Aorta (tissue), 5 donors: ENCODE measurements around the gene RRAS2. TPM values are rescaled to one million over a fixed set of nuclear protein-coding genes. Genes with fewer than 3 reads are reported as not detected.
"Not testable (repeated sequence)": the region's sequence is repeated elsewhere in the genome, so short reads cannot be mapped to it uniquely, and the experiment has no call there.

Experiments used
- ATAC-seq: fragments of 200-7000 bp; cut with Tn5 transposase; one replicate; pipeline ENCODE4 v1.9.1; 2022; ENCODE audit warnings: moderate library complexity; ENCODE audit not compliant: low FRiP score
- DNase-seq, 2 donors: peaks; one replicate each; pipeline ENCODE4 v3.0.0-alpha.2; 2020
- H3K27ac ChIP-seq, 2 donors: one replicate each; pipeline ENCODE4 v1.5.1; 2013; ENCODE audit warnings: low read length in 2 of 2, mild to moderate bottlenecking in 2 of 2, moderate library complexity in 2 of 2, control low read depth in 1 of 2, inconsistent platforms in 1 of 2, low read depth in 1 of 2
- H3K27me3 ChIP-seq, 2 donors: one replicate each; pipeline ENCODE4 v1.6.1; 2013; ENCODE audit warnings: control low read depth in 1 of 2, low read length in 1 of 2, mild to moderate bottlenecking in 1 of 2, moderate library complexity in 1 of 2; ENCODE audit not compliant: insufficient read depth in 2 of 2, control insufficient read depth in 1 of 2
- H3K36me3 ChIP-seq, 2 donors: one replicate each; pipeline ENCODE4 v1.6.1; 2013; ENCODE audit warnings: control low read depth in 1 of 2, low read length in 1 of 2, mild to moderate bottlenecking in 1 of 2; ENCODE audit not compliant: insufficient read depth in 2 of 2, control insufficient read depth in 1 of 2
- H3K4me1 ChIP-seq, 2 donors: one replicate each; pipeline ENCODE4 v1.6.1; 2013; ENCODE audit warnings: low read length in 2 of 2, control low read depth in 1 of 2, mild to moderate bottlenecking in 1 of 2, moderate library complexity in 1 of 2; ENCODE audit not compliant: insufficient read depth in 2 of 2, control insufficient read depth in 1 of 2
- H3K4me3 ChIP-seq, 2 donors: one replicate each; pipeline ENCODE4 v1.5.1; 2013; ENCODE audit warnings: low read length in 2 of 2, control low read depth in 1 of 2, mild to moderate bottlenecking in 1 of 2
- H3K9me3 ChIP-seq: one replicate; pipeline ENCODE4 v1.6.1; 2013; ENCODE audit warnings: mild to moderate bottlenecking, low read length; ENCODE audit not compliant: control insufficient read depth
- WGBS, 2 donors: extraction: QIAGEN DNeasy Blood & Tissue Kit; methylation state at CpG; one replicate each; pipeline ENCODE4 v1.1.7; 2013; 5-methylcytosine and 5-hydroxymethylcytosine counted together
- intact Hi-C, 2 donors: fragments of 100-400 bp; cut with DNase I; formaldehyde crosslinking; loops; one replicate each; pipeline versions ENCODE4 v1.14.2 to v1.15.0; 2022
- polyA plus RNA-seq, 2 donors: library from polyadenylated mRNA; stranded (reverse); fragments of 200-250 nt; gene quantifications; one replicate each; pipeline ENCODE4 v1.2.3, GENCODE V29; 2013
- total RNA-seq, 2 donors: library from RNA; stranded (reverse); fragmentation: NEBNext Ultra II Directional; extraction: Animal tissue kit (Norgen Biotek cat#: 25700); gene quantifications; one replicate each; pipeline ENCODE4 v1.2.1, GENCODE V29; 2021
- donor health status: healthy with polysubstance abuse.
- donor health status: Bipolar disorder and iron deficiency.
- donor health status: DM: no; HTN: no; CAD: no.
- donor health status: DM: no; HTN: no; CAD: no.
- donor health status: DM: yes; HTN: yes; CAD: no.

RRAS2 gene
- total and polyA plus RNA-seq, 4 donors: 18.0 to 46.7 (median 27.9) TPM

GRCh38 chr11:14300661-14301304 lies 58.2 kb downstream of the RRAS2 start:
- H3K4me3 ChIP-seq: no peak overlapping the region
- no peak overlapping the region for H3K27ac ChIP-seq
- H3K27me3 ChIP-seq: no peaks in the 10 kb centered on the region
- peak; percentile 92 for ATAC-seq
- H3K4me1 ChIP-seq: no peaks in the 10 kb centered on the region
- no peaks in the 10 kb centered on the region for H3K36me3 ChIP-seq
- 25 to 28% methylated on average over 6 of the region's 6 CpGs for WGBS, 2 donors
- intact Hi-C loops: loop anchor here (2.0 to 5.0 kb wide), 3 partner anchors 57 to 154 kb away; partner anchors contain the start of gene RRAS2 (in 1 of the 2)
- peak in 1 of 2 donors; percentile 48 for DNase-seq
- no peaks in the 10 kb centered on the region for H3K9me3 ChIP-seq

GRCh38 chr11:14299921-14300320 lies 59.1 kb downstream of the RRAS2 start:
- DNase-seq (no peak), ATAC-seq (no peak)
- 30 to 52% methylated on average over 1 of the region's 1 CpG for WGBS, 2 donors
- H3K9me3 ChIP-seq: no peaks in the 10 kb centered on the region
- H3K4me3 ChIP-seq: no peak overlapping the region
- H3K4me1 ChIP-seq: no peaks in the 10 kb centered on the region
- H3K27me3 ChIP-seq: no peaks in the 10 kb centered on the region
- intact Hi-C loops: loop anchor here (2.0 to 10.0 kb wide), 4 partner anchors 57 to 595 kb away; partner anchors contain the start of genes CYP2R1 (in 1 of the 2) and RRAS2 (in 1 of the 2)
- H3K27ac ChIP-seq: no peak overlapping the region
- no peaks in the 10 kb centered on the region for H3K36me3 ChIP-seq

GRCh38 chr11:14290422-14290821 lies 68.6 kb downstream of the RRAS2 start:
- H3K9me3 ChIP-seq: no peaks in the 10 kb centered on the region
- no peak overlapping the region for H3K4me3 ChIP-seq
- no peaks in the 10 kb centered on the region for H3K27me3 ChIP-seq
- WGBS, 2 donors: 92 to 94% methylated on average over 3 of the region's 3 CpGs
- no peak for DNase-seq
- no peaks in the 10 kb centered on the region for H3K4me1 ChIP-seq
- no peak for ATAC-seq
- intact Hi-C loops: loop anchor here in 1 of 2 donors (10.0 kb wide), 1 partner anchor 604 kb away; the partner anchor contains the start of gene CYP2R1
- H3K36me3 ChIP-seq: no peaks in the 10 kb centered on the region
- H3K27ac ChIP-seq: no peak overlapping the region

- H3K36me3 ChIP-seq: no peaks in the 10 kb centered on the region
- H3K27ac ChIP-seq: peak overlapping the region; percentile 36 to 94
- 21 to 22% methylated on average over 2 of the region's 2 CpGs for WGBS, 2 donors
Measured at GRCh38 chr11:14288189-14288935, 70.6 kb downstream of the RRAS2 start.

GRCh38 chr11:14278869-14279268 lies 80.1 kb downstream of the RRAS2 start:
- ATAC-seq, intact Hi-C loops, H3K4me3 ChIP-seq, H3K36me3 ChIP-seq, H3K27me3 ChIP-seq, H3K9me3 ChIP-seq, H3K27ac ChIP-seq, H3K4me1 ChIP-seq, DNase-seq: not testable (repeated sequence)
- no CpG with 5 or more reads among the region's 1 CpG for WGBS, 2 donors

More at GRCh38 chr11:14288189-14288935, 70.6 kb downstream of the RRAS2 start:
- H3K4me1 ChIP-seq: no peaks in the 10 kb centered on the region
- intact Hi-C loops: no loop called here
- ATAC-seq (no peak), DNase-seq (no peak)
- no peaks in the 10 kb centered on the region for H3K27me3 ChIP-seq
- no peaks in the 10 kb centered on the region for H3K9me3 ChIP-seq
- no peak overlapping the region for H3K4me3 ChIP-seq

GRCh38 chr11:14275076-14275475 lies 83.9 kb downstream of the RRAS2 start:
- Histone ChIP-seq H3K9me3 (no peaks in the 10 kb centered on the region), H3K4me3 (no peak overlapping the region), H3K36me3 (no peaks in the 10 kb centered on the region), H3K27ac (no peak overlapping the region), H3K27me3 (no peaks in the 10 kb centered on the region), H3K4me1 (peaks cover 0 to 3% of the 10 kb centered on the region in 2 donors)
- intact Hi-C loops: no loop called here
- ATAC-seq (no peak), DNase-seq (no peak)

- Histone ChIP-seq H3K27me3 (no peaks in the 10 kb centered on the region), H3K36me3 (no peaks in the 10 kb centered on the region), H3K4me3 (no peak overlapping the region), H3K9me3 (no peaks in the 10 kb centered on the region), H3K27ac (no peak overlapping the region), H3K4me1 (peaks cover 0 to 3% of the 10 kb centered on the region in 2 donors)
- no peak for ATAC-seq
- intact Hi-C loops: no loop called here
- WGBS, 2 donors: 91 to 95% methylated on average over 2 of the region's 2 CpGs
- DNase-seq: no peak
Measured at GRCh38 chr11:14273895-14274294, 85.1 kb downstream of the RRAS2 start.

GRCh38 chr11:14270690-14271542 lies 88.1 kb downstream of the RRAS2 start:
- H3K27me3 ChIP-seq: no peaks in the 10 kb centered on the region
- intact Hi-C loops: no loop called here
- H3K27ac ChIP-seq: no peak overlapping the region
- no peak for DNase-seq
- 61 to 67% methylated on average over 6 of the region's 6 CpGs for WGBS, 2 donors
- peaks cover 0 to 1% of the 10 kb centered on the region in 2 donors for H3K4me1 ChIP-seq
- H3K9me3 ChIP-seq: no peaks in the 10 kb centered on the region
- peaks cover 0 to under 1% of the 10 kb centered on the region in 2 donors for H3K36me3 ChIP-seq
- no peak for ATAC-seq
- H3K4me3 ChIP-seq: no peak overlapping the region
